ENCODE results near the gene ZNF276. TPM values are rescaled to one million over a fixed set of nuclear protein-coding genes. Genes with fewer than 3 reads are reported as not detected.
"Not testable (repeated sequence)": the region's sequence is repeated elsewhere in the genome, so short reads cannot be mapped to it uniquely, and the experiment has no call there.

The ZNF276 gene
- total RNA-seq, 1 experiment from 2014 or later = 30.1 TPM

- no peaks in the 10 kb centered on the region; the same call in 1 of the 2 replicates for H3K36me3 ChIP-seq (ENCODE audit: low read depth, low read length)
- TF ChIP-seq EZH2phosphoT487 (IDR thresholded peaks at IDR 0.05; ENCODE audit: borderline replicate concordance, low read length) = no peak
- TF ChIP-seq EZH2 (IDR thresholded peaks at IDR 0.05; ENCODE audit: low read length, unreplicated experiment) = no peak
- TF ChIP-seq, protein P1, sequence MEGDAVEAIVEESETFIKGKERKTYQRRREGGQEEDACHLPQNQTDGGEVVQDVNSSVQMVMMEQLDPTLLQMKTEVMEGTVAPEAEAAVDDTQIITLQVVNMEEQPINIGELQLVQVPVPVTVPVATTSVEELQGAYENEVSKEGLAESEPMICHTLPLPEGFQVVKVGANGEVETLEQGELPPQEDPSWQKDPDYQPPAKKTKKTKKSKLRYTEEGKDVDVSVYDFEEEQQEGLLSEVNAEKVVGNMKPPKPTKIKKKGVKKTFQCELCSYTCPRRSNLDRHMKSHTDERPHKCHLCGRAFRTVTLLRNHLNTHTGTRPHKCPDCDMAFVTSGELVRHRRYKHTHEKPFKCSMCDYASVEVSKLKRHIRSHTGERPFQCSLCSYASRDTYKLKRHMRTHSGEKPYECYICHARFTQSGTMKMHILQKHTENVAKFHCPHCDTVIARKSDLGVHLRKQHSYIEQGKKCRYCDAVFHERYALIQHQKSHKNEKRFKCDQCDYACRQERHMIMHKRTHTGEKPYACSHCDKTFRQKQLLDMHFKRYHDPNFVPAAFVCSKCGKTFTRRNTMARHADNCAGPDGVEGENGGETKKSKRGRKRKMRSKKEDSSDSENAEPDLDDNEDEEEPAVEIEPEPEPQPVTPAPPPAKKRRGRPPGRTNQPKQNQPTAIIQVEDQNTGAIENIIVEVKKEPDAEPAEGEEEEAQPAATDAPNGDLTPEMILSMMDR (conservative IDR thresholded peaks at IDR 0.05; ENCODE audit: low read depth, low read length) = no peak
- peaks cover 6% of the 10 kb centered on the region; the same call in 1 of the 2 replicates for H3K79me2 ChIP-seq (ENCODE audit: low read length)
- no peaks in the 10 kb centered on the region for H4K20me1 ChIP-seq (ENCODE audit: low read length)
- DNase-seq (no peak), ATAC-seq (no peak)
- intact Hi-C loops (cut with micrococcal nuclease) = no loop called here
- H3K9me2 ChIP-seq (replicated peaks; ENCODE audit: low read length) = no peaks in the 10 kb centered on the region
- H3K4me3 ChIP-seq (ENCODE audit: low read length) = no peak overlapping the region
- H3K27ac ChIP-seq (ENCODE audit: low read length) = no peak overlapping the region
- no peaks in the 10 kb centered on the region for H3K9me3 ChIP-seq (ENCODE audit: low read length)
- H2AFZ ChIP-seq (ENCODE audit: low read length) = no peak overlapping the region
- H3K4me1 ChIP-seq (ENCODE audit: insufficient read depth, low read length) = no peaks in the 10 kb centered on the region
- H3K27me3 ChIP-seq (ENCODE audit: low read length) = no peaks in the 10 kb centered on the region
- no peaks in the 10 kb centered on the region for H3F3A ChIP-seq (ENCODE audit: low read length, unreplicated experiment)
- no peak overlapping the region for H3K9ac ChIP-seq (ENCODE audit: low read length)
- CTCF ChIA-PET = no interaction called here
- no peak overlapping the region for H3K4me2 ChIP-seq (ENCODE audit: low read length)
- POLR2A ChIA-PET (ENCODE audit: unreplicated experiment) = no interaction called here
- BruUV-seq (replicated peaks) = no TSS peak
Measured at GRCh38 chr16:89693931-89694783, 27.2 kb upstream of the ZNF276 start.

DNA sequence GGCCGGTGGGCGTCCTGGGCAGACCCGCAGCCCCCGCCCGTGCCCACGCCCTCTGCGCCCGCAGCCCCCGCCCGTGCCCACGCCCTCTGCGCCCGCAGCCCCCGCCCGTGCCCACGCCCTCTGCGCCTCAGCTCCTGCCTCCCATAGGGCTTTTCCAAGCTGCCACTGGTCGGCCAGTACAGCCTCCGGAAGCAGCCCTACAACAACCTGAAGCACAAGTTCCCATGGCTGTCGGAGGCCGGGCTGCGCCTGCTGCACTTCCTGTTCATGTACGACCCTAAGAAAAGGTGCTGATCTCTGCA lies 26.6 kb upstream of the ZNF276 start:
- H3K4me2 ChIP-seq (ENCODE audit: low read length); BruUV-seq (replicated peaks); H3K9me2 ChIP-seq (replicated peaks; ENCODE audit: low read length); H3K9me3 ChIP-seq (ENCODE audit: low read length); H3K4me3 ChIP-seq (ENCODE audit: low read length); H3K9ac ChIP-seq (ENCODE audit: low read length); DNase-seq; H3K4me1 ChIP-seq (ENCODE audit: insufficient read depth, low read length); intact Hi-C loops (cut with micrococcal nuclease); H3K27ac ChIP-seq (ENCODE audit: low read length); H4K20me1 ChIP-seq (ENCODE audit: low read length); H3K27me3 ChIP-seq (ENCODE audit: low read length); H3K36me3 ChIP-seq (ENCODE audit: low read depth, low read length); CTCF ChIA-PET; H3F3A ChIP-seq (ENCODE audit: low read length, unreplicated experiment); ATAC-seq; H2AFZ ChIP-seq (ENCODE audit: low read length); POLR2A ChIA-PET (ENCODE audit: unreplicated experiment); H3K79me2 ChIP-seq (ENCODE audit: low read length): not testable (repeated sequence)

DNA sequence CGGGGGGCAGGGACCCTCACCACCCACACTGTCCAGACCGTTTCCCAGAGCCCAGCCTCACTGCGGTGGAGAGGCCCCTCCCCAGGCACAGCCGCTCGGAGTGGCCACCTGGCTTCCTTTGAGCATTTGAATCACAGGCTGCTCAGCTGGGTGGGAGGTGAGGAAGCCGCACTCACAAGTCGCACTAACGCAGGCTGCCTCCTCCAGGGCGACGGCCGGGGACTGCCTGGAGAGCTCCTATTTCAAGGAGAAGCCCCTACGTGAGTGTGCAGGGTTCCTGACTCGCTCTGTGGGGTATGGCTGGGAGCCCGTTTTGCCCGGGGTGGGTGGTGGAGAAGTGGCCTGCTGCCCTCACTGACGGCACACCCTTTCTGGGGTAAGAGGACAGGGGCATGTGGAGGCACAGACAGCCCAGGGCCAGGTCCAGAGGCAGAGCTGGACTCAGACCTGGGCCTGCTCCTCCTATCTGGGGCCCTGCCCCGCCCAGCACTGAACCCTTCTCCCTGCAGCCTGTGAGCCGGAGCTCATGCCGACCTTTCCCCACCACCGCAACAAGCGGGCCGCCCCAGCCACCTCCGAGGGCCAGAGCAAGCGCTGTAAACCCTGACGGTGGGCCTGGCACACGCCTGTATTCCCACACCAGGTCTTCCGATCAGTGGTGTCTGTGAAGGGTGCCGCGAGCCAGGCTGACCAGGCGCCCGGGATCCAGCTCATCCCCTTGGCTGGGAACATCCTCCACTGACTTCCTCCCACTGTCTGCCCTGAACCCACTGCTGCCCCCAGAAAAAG lies 26.1 kb upstream of the ZNF276 start:
- Histone ChIP-seq H3K27me3 (ENCODE audit: low read length) (no peaks in the 10 kb centered on the region), H3K4me1 (ENCODE audit: insufficient read depth, low read length) (peaks cover 4% of the 10 kb centered on the region; the same call in 1 of the 2 replicates), H3K9me3 (ENCODE audit: low read length) (no peaks in the 10 kb centered on the region), H3K4me3 (ENCODE audit: low read length) (no peak overlapping the region), H2AFZ (ENCODE audit: low read length) (no peak overlapping the region), H3F3A (ENCODE audit: low read length, unreplicated experiment) (no peaks in the 10 kb centered on the region), H3K79me2 (ENCODE audit: low read length) (no peaks in the 10 kb centered on the region), H3K9ac (ENCODE audit: low read length) (no peak overlapping the region), H4K20me1 (ENCODE audit: low read length) (no peaks in the 10 kb centered on the region), H3K27ac (ENCODE audit: low read length) (no peak overlapping the region), H3K9me2 (replicated peaks; ENCODE audit: low read length) (no peaks in the 10 kb centered on the region), H3K36me3 (ENCODE audit: low read depth, low read length) (no peaks in the 10 kb centered on the region), H3K4me2 (ENCODE audit: low read length) (no peak overlapping the region)
- TF ChIP-seq, protein P1 (conservative IDR thresholded peaks at IDR 0.05; ENCODE audit: low read depth, low read length) = no peak
- TF ChIP-seq EZH2phosphoT487 (IDR thresholded peaks at IDR 0.05; ENCODE audit: borderline replicate concordance, low read length) (no peak), EZH2 (IDR thresholded peaks at IDR 0.05; ENCODE audit: low read length, unreplicated experiment) (no peak)
- BruUV-seq (replicated peaks) = no TSS peak
- ChIA-PET CTCF (no interaction called here), POLR2A (ENCODE audit: unreplicated experiment) (interaction anchor here (0.7 kb wide), 1 partner anchor 327 kb away, joined by 3 read pairs; no protein-coding TSS in a partner anchor)
- intact Hi-C loops (cut with micrococcal nuclease) = no loop called here
- no peak for DNase-seq
- ATAC-seq = no peak

Data from PC-3 (cell line).